ENCODE results near the gene WIPF2.

The WIPF2 gene

DNA sequence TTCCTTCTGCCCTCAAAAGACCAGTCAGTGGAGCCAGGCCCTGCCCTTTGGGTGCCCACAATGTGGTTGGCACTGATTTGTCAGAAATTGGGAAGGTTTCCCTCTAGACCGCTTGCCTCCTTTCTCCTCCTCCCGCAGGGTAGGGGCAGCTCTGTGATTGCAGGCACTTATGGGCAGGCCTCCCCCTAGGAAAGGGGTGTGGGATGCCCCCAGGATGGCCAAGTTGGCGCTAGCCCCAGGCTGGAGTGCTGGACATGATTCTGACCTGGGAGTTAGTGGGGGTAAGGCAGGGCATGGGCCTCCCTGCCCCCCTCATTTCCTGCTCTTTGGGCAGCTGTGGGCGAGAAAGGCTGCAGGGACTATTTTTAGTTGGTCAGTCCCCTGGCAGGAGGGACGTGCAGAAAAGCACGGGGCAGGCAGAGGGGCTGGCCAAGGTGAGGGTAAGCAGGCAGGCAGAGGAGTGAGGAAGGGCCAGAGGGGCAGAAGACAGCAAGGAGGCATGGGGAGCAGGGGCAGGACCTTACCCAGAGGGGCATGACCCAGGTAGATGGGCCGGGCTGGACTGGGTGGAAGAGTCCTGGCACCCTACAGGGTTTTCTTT, 93.1 kb downstream of the WIPF2 start:
- in situ Hi-C loops (cut with HindIII; ENCODE audit: low sequenced_read_pairs), result loop anchor here (25.0 kb wide), 2 partner anchors 250 to 325 kb away; partner anchors contain the start of genes MED24, PSMD3 and THRA

DNA sequence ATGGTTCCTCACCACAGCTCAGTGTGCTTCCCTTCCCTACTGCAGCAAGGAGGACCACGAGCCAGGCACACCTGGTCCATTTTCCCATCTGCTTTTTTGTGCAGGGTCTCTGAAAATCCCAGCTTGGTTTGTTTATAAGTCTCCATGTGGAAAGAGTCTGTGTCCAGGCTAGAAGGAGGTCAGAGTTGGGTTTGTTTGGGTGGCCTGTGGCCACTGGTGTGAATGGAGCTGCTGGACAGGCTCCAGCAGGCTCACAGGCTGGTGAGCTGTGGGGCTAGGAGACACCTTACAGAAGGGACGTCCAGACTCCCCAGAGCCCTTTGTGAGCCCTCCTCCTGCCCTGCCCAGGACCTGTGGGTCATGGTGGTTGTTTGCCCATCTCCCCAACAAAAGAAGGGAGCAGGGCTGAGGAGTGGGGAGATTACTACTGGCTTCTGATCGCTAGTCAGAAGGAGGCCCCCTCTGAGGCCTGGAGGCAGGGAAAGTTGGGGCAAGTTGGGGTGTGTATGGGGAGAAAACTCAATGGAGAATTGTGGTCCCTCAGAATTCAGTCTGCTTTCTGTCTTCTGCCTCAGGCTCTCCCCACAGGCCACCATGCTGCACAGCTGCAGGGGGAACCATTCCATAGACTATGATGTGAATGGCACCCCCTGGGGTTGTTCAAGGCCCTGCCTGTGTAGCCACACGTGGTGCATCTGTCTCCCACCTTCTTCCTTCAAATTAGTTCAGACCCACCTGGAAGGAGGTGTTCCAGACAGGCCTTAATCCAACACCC, 94.0 kb downstream of the WIPF2 start:
- in situ Hi-C loops (cut with HindIII; ENCODE audit: low sequenced_read_pairs), result loop anchor here (25.0 kb wide), 2 partner anchors 251 to 326 kb away; partner anchors contain the start of genes MED24, PSMD3 and THRA

DNA sequence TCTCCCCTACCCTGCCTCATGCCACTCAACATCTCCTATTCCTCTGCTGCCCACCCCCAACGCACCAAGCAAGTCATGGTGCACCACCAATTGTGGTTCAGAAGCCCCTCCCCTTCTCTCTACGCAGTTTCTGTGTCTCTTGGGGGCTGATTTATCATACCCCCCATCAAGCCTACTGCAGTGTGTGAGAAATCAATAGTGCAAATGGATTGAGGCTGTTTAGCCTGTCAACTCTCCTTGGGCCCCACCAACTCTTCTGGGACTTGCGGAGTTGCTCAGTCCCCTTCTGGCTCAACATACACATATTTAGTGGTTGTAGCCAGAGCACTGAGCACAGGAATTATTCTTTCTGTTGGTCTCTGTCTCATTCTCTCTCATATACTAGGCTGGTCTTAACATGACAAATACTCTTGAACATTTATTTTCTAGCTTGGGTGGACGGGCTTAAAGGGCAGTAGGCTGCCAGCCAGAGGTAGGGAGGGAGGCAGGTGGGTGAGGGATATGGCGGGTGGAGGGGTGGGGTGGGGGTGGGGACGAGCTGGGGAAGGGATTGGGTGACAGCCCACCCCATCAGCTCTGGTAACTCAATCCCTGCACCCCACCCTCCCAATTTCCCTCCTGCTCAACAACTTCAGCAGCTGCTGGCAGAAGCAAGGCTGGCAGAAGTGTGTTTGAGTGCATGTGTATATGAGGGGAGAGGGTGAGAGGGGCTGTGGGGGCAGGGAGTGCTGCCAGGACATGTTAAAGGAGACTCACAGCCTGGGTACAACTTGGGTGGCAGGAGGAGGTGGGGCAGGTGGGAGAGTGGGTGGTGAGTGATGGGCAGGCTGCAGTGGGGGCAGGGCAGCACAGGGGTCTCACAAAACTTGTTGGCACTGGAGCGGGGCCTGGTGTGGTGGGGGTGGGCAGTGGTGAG, 94.8 kb downstream of the WIPF2 start:
- in situ Hi-C loops (cut with HindIII; ENCODE audit: low sequenced_read_pairs), result loop anchor here (25.0 kb wide), 2 partner anchors 252 to 327 kb away; partner anchors contain the start of genes MED24, PSMD3 and THRA

DNA sequence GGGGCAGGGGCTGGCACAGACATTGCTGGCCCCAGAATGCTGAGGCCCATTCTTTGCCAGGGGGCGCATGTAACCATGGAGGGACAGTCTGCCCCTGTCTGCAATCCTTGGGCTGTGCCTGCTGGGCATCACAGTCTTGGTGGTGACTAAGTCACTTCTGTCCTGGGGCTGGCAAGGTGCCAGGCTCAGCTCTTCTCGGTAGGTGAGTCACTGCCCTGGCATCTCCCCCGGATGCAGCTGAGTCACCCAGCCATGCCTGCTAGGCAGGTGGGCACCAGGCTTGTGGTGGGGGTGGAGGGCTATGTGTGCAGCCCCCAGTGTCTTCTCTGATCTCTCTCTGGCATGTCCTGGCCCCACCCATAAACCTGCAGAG, 95.5 kb downstream of the WIPF2 start:
- in situ Hi-C loops (cut with HindIII; ENCODE audit: low sequenced_read_pairs), result loop anchor here (25.0 kb wide), 2 partner anchors 252 to 327 kb away; partner anchors contain the start of genes MED24, PSMD3 and THRA

DNA sequence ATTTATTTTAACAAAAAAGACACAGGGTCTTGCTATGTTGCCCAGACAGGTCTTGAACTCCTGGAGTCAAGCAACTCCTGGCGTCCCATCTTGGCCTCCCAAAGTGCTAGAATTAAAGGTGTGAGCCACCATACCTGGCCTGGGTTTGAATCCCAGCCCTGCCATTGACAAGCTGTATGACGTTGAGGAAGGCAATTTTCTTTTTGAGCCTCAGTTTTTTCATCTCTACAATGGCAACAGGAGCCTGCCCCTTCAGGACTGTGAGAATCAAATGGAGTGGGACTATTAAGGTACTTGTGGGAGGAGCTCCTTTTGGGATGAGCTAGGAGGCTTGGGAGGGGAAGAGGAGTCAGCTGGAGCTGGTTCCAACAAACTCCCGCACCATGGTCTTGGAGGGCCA, 96.1 kb downstream of the WIPF2 start:
- in situ Hi-C loops (cut with HindIII; ENCODE audit: low sequenced_read_pairs), result loop anchor here (25.0 kb wide), 2 partner anchors 253 to 328 kb away; partner anchors contain the start of genes MED24, PSMD3 and THRA

DNA sequence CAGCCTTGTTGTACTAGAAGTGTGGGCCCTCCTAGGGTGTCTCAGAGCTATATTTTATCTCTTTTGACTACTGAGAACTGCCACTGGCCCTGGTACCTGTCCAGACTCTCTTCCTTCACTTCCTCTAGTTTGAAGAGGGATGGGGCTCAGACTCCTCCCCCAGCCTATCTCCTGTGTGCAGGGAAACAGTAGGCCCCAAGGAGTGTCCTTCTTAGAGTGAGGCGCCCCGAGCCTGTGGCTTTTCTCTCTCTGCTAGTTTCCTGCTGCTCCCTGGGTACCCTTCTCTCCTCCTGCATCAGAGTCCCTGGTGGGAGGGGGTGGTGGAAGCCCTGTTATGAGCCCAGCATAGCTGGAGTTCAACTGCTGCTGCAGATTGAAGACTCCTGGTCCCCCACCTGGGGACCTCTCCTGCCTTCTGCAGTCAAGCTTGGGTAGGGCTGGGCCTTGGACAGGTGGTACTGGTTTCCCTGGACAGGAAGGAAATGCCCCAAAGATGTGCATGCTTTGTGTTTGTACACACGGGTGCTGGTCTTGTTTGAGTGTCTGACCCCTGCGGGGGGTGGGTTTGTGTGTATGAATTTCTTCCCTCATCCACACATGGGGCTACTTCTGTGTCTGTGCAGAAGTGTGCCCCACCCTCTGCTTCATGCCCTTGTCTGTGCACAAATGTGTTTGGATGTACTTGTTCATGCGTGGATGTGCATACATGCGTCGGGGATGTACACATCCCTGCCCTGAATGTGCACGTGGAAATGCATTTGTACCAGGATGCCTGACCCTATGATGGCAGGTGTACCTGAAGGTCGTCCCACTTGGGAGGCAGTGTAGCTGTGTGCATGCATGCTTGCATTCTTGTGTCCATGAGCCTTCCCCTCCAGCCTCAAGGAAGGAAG, 96.8 kb downstream of the WIPF2 start:
- in situ Hi-C loops (cut with HindIII; ENCODE audit: low sequenced_read_pairs), result loop anchor here (25.0 kb wide), 2 partner anchors 254 to 329 kb away; partner anchors contain the start of genes MED24, PSMD3 and THRA

DNA sequence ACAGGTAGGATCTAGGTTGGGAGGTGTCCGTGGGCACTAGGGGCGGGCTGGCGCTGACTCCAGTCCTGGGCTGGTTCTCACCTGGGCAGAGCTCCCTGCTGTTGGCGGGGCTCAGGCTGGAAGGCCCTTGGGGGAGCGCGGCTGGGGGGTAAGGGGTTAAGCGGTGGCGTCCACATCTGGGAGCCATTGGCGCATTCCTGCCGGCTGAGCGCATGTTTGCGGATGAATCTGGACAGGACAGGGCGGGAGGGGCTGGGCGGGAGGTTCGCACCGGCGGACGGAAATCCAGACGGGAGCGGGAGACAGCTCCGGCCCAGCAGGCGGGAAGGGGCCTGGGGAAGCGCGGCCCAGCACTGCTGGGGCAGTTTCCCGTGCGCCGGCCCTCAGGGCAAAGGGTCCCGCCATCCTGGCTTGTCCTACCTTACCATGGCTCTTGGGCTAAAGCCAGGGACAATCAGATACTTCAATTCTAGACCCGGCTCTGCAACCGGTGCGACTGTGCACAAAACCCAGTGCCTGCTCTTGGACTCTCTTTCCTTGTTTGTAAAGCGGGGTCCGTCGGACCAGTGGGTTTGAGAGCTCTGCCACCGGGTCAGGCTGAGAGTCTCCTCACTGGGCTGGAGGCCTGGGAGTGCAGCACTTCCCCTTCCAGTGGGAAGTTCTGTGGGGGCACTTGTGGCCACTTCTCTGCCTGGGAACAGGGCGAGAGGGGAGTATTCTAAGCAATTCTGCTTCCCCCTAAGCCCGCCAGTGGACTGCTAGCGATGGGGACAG, 97.7 kb downstream of the WIPF2 start:
- in situ Hi-C loops (cut with HindIII; ENCODE audit: low sequenced_read_pairs), result loop anchor here (25.0 kb wide), 2 partner anchors 254 to 329 kb away; partner anchors contain the start of genes MED24, PSMD3 and THRA

DNA sequence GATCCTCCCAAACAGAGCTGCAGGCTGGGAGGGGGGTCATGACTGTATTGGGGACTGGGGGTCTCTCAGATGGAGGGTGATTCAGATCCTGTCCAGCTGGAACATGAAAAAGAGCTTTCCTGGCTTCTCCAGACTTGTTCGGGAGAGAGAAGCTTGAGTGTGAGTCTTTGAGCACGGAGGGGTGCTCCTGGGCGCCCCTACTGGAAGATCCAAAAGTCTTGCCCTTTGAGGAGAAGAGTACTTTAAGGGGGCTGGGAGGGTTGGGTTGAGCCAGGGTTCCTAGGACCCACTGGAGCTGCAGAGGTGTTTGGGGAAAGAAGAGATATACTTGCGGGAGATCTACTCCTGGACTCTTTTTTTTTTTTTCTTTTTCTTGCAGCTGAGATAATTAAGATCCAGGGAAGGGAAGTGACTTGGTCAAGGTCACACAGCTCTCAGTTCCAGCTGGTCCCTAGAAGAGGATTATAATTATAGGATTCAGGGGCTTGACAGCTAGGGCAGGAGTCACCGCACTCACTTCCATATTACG, 98.3 kb downstream of the WIPF2 start:
- in situ Hi-C loops (cut with HindIII; ENCODE audit: low sequenced_read_pairs), result loop anchor here (25.0 kb wide), 2 partner anchors 255 to 330 kb away; partner anchors contain the start of genes MED24, PSMD3 and THRA

DNA sequence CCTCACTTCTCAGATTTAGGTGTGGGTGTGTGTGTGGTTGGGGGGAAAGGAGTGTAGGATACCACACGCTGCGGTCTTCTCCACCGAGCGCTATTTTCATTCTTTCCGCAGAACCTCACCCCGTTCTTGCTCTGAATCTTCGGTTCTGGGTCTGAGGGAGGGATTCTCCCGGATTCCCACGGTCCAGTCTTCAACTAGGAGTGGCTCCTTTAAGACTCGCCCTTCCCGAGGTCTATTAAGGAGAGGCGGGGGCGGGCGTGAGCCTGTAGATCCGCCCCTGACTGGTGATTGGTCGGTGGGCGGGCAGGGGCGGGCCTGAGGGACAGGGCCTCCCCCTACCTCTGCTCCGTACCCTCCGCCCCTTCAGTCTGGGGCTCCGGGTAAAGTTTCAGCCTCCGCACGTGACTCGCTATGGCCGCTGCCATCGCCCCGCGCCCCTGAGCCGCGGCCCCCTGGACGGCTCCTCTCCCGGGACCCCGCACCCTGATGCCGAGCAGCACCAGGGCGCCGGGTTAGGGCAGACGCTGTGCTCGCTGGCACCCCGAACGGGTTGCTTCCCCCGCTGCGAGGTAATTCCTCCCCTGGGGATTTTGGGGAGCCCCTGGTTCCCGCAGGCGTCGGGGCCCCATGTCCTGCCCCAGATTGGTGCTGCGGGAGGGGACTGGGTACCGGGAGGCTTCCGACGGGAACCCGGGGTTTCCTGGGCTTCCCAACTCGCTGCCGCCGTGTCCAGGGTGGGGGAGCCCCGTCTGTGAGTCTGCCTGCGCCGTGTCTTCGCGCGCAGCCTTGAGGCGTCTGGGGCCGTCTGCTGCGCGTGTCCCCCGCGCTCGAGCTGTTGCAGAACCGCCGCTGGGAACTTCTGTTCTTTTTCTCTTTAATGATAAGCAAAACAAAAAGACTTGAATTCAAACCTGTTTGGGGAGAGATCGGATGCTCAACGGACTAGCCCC, 99.1 kb downstream of the WIPF2 start:
- in situ Hi-C loops (cut with HindIII; ENCODE audit: low sequenced_read_pairs), result loop anchor here (25.0 kb wide), 2 partner anchors 256 to 331 kb away; partner anchors contain the start of genes MED24, PSMD3 and THRA

DNA sequence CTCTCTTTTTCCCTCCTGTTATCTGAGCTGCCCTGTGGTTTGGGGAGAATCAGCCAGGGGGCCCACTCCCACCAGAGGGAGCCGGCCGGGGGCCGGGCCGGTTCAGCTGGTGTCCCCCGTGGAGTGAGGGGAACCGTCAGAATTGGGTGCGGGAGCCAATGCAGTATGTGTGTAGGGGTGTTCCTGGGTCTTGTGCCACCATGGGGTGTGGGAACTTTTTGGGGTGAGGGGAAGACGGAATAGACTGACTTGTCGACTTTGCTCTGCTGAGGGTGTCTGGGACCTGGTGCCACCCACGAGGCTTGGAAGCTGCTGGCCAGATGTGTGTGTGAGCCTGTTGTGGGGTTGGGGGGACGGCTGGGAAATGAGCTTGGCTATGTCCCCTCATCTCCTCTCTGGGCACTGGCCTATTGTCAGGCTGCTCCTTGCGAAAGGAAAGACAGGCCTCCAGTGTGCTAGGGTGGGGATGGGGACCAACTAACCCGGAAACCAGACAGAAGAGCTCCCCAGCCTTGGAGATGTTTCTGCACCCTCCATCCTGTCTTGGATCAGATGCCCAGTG, 99.8 kb downstream of the WIPF2 start:
- in situ Hi-C loops (cut with HindIII; ENCODE audit: low sequenced_read_pairs), result loop anchor here (25.0 kb wide), 2 partner anchors 257 to 332 kb away; partner anchors contain the start of genes MED24, PSMD3 and THRA

DNA sequence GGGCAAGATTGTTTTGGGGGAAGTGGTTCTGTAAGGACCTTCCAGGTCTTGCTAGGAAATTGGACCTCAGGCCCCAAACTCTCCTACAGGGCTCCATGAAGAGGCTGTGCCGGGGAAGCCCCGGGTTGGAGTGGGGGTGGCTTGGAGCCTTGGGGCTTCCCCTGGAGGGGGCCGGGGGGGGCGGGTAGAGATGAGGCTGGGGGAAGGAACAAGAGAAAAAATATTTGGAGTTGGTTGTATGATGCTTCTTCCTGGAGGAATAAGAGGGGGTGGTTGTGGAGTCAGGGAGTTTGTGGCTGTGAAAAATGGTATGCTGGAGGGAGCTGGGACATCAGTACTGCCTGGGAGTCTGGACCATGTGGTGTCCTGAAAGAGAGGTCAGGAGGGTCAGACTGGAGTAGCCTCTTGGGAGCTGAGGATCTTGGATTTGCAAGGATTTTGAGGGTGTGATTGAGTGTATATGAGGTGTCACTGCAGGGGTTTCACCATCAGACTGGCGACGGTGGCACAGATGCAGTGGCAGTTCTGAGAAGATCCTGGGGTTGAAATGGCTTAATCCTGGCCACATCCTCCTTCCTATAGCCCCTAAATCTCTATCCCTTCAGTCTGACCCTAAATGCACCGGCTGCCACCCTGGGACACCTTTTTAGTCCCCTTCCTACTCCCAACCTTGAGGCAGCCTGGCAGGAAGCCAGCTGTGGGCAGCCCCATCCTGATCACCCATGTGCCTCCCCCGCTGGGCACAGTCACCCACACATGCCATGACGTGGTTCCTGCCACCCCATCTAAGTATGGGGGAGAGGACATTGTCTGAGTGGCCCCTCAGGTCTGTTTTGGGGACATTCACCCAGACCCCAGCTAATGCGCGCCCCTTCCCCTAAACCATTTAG, 100.8 kb downstream of the WIPF2 start:
- in situ Hi-C loops (cut with HindIII; ENCODE audit: low sequenced_read_pairs), result loop anchor here (25.0 kb wide), 2 partner anchors 258 to 333 kb away; partner anchors contain the start of genes MED24, PSMD3 and THRA

DNA sequence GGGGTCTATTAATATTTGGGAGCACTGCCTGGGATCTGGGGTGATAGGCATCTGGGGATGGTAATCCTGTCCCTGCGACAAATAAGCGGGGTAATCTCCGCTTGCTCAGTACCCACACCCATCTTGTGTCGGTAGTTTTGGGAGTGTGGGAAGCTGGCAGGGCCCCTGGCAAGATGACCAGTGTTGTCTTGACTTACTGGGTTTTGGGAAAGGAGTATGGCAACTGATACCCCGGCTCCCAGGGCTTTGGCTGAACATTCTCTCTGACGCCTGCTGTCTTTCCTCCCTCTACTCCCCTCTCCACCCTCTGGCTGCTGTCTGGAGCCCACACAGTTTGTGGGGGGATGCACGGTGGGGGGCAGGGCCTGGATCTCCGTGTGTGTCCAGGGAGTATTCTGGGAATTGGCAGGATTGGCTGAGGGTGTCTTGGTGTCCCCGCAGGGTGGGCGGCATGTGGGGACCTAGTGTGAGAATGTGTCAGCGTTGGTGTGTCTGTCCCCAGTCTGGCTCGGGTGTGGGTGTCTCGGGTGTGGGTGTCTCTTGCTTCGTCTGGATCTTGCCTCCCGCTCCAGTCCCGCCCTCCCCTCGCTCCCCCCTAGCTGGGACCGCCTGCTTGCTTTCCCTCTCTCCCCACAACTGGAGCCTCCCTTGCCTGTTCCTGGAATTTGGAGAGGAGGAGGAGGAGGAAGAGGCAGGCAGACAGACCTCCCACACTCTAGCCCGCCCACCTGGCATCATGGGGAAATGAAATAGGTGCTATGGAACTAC, 101.8 kb downstream of the WIPF2 start:
- in situ Hi-C loops (cut with HindIII; ENCODE audit: low sequenced_read_pairs), result loop anchor here (25.0 kb wide), 2 partner anchors 259 to 334 kb away; partner anchors contain the start of genes MED24, PSMD3 and THRA

DNA sequence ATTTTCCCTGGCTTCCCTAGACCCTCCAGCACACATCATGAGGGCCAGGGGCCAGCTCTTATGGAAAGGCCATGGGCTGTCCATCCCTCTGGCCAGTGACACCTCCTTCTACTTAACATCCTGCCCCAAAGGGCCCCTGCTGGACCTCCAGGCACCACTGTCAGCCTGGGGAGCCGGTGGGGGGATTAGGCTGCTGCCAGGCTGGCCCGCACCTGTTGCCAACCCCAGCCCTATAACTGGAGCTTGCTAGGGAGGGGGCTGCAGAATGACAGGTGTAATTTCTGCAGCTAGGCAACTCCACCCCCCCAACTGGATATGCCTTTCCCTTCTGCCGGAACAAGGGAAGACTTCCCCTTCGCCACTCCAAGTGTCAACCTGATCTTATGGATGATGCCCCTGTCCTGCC, 102.4 kb downstream of the WIPF2 start:
- in situ Hi-C loops (cut with HindIII; ENCODE audit: low sequenced_read_pairs), result loop anchor here (25.0 kb wide), 2 partner anchors 259 to 334 kb away; partner anchors contain the start of genes MED24, PSMD3 and THRA

DNA sequence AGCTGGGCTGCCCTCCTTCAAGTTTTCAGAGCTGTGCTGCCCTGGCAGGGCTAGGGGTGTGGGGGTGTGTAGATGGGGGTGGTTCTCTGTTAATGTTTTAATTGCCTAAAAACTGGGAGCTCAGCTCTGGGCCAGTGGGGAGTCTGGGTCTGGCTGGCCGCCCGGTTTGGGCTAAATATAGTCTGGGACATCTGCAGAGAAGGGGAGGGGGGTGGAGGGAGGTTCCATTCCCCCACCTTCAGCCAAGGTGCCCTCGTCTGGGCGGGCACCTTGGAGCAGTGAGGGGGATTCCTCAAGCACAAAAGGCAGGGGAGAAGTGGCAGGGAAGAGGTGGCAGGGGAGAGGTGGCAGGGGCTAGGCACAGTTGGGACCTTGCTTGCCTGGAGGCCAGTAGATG, 102.9 kb downstream of the WIPF2 start:
- in situ Hi-C loops (cut with HindIII; ENCODE audit: low sequenced_read_pairs), result loop anchor here (25.0 kb wide), 2 partner anchors 260 to 335 kb away; partner anchors contain the start of genes MED24, PSMD3 and THRA
